Measurements from ENCODE around the gene L3MBTL4. TPM values are rescaled to one million over a fixed set of nuclear protein-coding genes. Genes with fewer than 3 reads are reported as not detected.

The L3MBTL4 gene
- total RNA-seq, 6 donors from 2014 or later = 13.2 to 29.1 (median 14.8) TPM

DNA sequence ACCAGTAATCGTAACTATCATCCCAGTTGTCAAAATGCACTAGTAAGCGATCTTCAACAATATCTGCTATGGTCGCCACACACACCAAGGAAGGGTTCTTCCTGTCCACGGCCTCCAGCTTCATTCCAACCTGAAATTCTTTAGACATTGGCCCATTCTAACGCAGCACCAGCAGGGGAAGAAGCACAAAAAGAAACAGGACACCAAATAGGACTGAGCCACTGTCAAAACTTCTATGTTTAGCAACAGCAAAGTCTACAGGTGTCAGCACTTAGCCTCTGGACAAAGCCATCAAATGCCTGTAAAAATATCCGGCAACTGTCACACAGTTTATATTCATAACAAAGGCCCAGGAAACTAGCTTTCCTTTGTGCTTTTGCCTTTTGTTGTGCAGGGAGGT, 175.0 kb downstream of the L3MBTL4 start:
- Histone ChIP-seq H3K4me3 (no peak overlapping the region), H3K27ac (no peak overlapping the region), H3K27me3 (no peaks in the 10 kb centered on the region), H3K9me3 (no peaks in the 10 kb centered on the region), H3K36me3 (peaks cover 0 to 4% (median 0%) of the 10 kb centered on the region in 4 donors), H3K4me1 (no peaks in the 10 kb centered on the region)
- DNase-seq (no peak), ATAC-seq (ENCODE audit: low FRiP score in 2 of 2) (no peak)
- 93 to 94% methylated on average over 6 of the region's 6 CpGs for WGBS, 2 donors
- TF ChIP-seq POLR2AphosphoS5 (IDR thresholded peaks at IDR 0.05) = no peak
- TF ChIP-seq, protein P1, sequence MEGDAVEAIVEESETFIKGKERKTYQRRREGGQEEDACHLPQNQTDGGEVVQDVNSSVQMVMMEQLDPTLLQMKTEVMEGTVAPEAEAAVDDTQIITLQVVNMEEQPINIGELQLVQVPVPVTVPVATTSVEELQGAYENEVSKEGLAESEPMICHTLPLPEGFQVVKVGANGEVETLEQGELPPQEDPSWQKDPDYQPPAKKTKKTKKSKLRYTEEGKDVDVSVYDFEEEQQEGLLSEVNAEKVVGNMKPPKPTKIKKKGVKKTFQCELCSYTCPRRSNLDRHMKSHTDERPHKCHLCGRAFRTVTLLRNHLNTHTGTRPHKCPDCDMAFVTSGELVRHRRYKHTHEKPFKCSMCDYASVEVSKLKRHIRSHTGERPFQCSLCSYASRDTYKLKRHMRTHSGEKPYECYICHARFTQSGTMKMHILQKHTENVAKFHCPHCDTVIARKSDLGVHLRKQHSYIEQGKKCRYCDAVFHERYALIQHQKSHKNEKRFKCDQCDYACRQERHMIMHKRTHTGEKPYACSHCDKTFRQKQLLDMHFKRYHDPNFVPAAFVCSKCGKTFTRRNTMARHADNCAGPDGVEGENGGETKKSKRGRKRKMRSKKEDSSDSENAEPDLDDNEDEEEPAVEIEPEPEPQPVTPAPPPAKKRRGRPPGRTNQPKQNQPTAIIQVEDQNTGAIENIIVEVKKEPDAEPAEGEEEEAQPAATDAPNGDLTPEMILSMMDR (IDR thresholded peaks at IDR 0.05) = no peak
- no peak for TF ChIP-seq EP300 (IDR thresholded peaks at IDR 0.05)
- no peak for TF ChIP-seq POLR2A (IDR thresholded peaks at IDR 0.05)

DNA sequence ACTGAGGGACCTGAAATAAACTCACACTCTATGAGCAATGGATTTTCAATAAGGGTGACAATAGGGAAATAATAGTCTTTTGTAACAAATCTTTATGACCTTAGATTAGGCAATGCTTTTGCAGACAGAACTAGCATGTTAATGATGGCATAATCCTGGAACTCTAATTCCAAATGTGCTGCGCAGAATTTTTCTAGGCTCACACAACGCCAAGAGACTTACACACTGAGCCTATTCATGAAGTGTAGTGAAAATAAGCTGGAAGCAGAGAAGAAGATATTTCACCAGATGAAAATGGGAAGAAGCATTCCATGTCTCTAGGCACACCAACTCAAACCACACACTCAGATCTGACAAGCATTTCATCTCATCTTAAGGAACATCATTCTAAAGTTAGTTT, 178.5 kb downstream of the L3MBTL4 start:
- TF ChIP-seq EP300 (IDR thresholded peaks at IDR 0.05) (no peak), POLR2A (IDR thresholded peaks at IDR 0.05) (no peak), POLR2AphosphoS5 (IDR thresholded peaks at IDR 0.05) (no peak)
- TF ChIP-seq, protein P1 (IDR thresholded peaks at IDR 0.05) = no peak
- H3K4me1 ChIP-seq = no peaks in the 10 kb centered on the region
- H3K27ac ChIP-seq = no peak overlapping the region
- H3K27me3 ChIP-seq = no peaks in the 10 kb centered on the region
- no peak for DNase-seq
- H3K4me3 ChIP-seq = no peak overlapping the region
- no peak for ATAC-seq (ENCODE audit: low FRiP score in 2 of 2)
- peaks cover 0 to 4% (median 0%) of the 10 kb centered on the region in 4 donors for H3K36me3 ChIP-seq
- H3K9me3 ChIP-seq = no peaks in the 10 kb centered on the region
- 84 to 88% methylated on average over 2 of the region's 2 CpGs for WGBS, 2 donors

DNA sequence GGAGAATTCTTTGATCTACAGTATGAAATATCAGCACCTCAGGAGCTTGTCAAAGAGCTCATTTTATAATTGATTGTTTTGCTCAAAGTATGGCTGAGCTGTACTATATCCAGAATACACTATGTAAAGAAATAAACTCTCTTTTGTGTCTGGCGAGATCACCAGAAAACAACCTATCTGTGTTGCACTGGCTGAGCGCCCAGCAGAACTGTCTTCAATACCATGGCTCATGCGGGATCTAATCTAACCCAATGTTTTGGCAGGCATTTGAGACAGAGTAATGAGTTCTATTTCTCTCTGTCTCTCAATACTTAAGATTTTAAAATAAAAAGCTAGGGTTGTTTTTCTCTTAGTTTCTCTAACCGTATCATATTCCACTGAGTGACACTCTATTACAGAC, 192.4 kb downstream of the L3MBTL4 start:
- ATAC-seq (ENCODE audit: low FRiP score in 2 of 2) (no peak), DNase-seq (no peak)
- no peak overlapping the region for H3K27ac ChIP-seq
- H3K27me3 ChIP-seq = no peaks in the 10 kb centered on the region
- TF ChIP-seq POLR2A (IDR thresholded peaks at IDR 0.05) (no peak), POLR2AphosphoS5 (IDR thresholded peaks at IDR 0.05) (no peak), EP300 (IDR thresholded peaks at IDR 0.05) (no peak)
- TF ChIP-seq, protein P1 (IDR thresholded peaks at IDR 0.05) = no peak
- WGBS, 2 donors = 92 to 96% methylated on average over 4 of the region's 4 CpGs
- no peaks in the 10 kb centered on the region for H3K9me3 ChIP-seq
- peaks cover 0 to 3% (median 0%) of the 10 kb centered on the region in 4 donors for H3K36me3 ChIP-seq
- no peaks in the 10 kb centered on the region for H3K4me1 ChIP-seq
- H3K4me3 ChIP-seq = no peak overlapping the region

DNA sequence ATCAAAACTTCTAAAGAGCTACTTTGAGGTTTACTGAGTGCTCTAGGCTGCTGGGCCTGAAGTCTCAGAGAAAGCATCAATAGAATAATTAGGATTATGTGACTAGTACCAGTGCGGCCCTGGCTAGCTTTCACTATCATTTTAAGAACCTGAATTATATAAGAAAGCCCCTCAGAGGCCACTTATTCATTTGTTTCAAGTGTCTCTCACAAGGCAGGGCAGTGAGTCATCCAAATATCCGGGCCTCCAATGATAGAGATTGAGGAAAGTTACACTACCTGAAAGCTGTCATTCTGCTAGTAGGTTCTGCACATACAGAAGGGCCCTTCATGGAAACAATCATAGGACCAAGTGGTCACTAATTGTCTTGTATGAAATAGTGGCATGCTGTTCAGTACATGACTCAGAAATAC, 193.1 kb downstream of the L3MBTL4 start:
- Histone ChIP-seq H3K27me3 (no peaks in the 10 kb centered on the region), H3K4me3 (no peak overlapping the region), H3K4me1 (no peaks in the 10 kb centered on the region), H3K36me3 (peaks cover 0 to 3% (median 0%) of the 10 kb centered on the region in 4 donors), H3K27ac (no peak overlapping the region), H3K9me3 (no peaks in the 10 kb centered on the region)
- TF ChIP-seq POLR2A (IDR thresholded peaks at IDR 0.05) = no peak
- TF ChIP-seq, protein P1 (IDR thresholded peaks at IDR 0.05) = no peak
- TF ChIP-seq EP300 (IDR thresholded peaks at IDR 0.05) = peak in 1 of 4 donors; percentile 60
- ATAC-seq (ENCODE audit: low FRiP score in 2 of 2) (peak; percentile 26 to 65), DNase-seq (peak in 1 of 2 donors; percentile 41)
- 65 to 78% methylated on average over 2 of the region's 2 CpGs for WGBS, 2 donors

DNA sequence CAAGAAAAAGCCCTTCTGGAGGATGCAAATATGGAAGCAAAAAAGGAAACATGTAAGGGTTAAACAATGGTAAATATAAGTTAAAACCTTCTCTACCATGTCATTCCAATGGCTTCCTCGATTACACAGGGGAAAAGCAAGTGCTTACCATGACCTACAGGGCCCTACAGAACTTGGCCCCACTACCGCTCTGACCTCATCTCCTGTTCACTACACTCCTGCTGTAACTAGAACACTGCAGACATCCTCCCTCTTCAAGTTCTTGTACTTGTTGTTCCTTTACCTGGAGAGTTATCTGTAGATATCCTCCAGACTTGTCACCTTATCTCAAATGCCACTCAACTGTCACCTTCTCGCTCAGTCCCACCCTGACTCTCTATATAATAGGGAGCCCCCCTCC, 194.6 kb downstream of the L3MBTL4 start:
- TF ChIP-seq POLR2AphosphoS5 (IDR thresholded peaks at IDR 0.05) = no peak
- TF ChIP-seq, protein P1 (IDR thresholded peaks at IDR 0.05) = no peak
- TF ChIP-seq POLR2A (IDR thresholded peaks at IDR 0.05) = no peak
- no peak for TF ChIP-seq EP300 (IDR thresholded peaks at IDR 0.05)
- no peaks in the 10 kb centered on the region for H3K9me3 ChIP-seq
- H3K36me3 ChIP-seq = no peaks in the 10 kb centered on the region
- DNase-seq = no peak
- no peak overlapping the region for H3K4me3 ChIP-seq
- no peak for ATAC-seq (ENCODE audit: low FRiP score in 2 of 2)
- WGBS, 2 donors = 81 to 90% methylated on average over 3 of the region's 3 CpGs
- no peaks in the 10 kb centered on the region for H3K4me1 ChIP-seq
- H3K27ac ChIP-seq = no peak overlapping the region
- H3K27me3 ChIP-seq = no peaks in the 10 kb centered on the region

Measured in upper lobe of left lung (tissue), 6 donors.